Glutamatergic neuron (in vitro differentiated cells): ENCODE data around the gene SMAD6. TPM values are rescaled to one million over a fixed set of nuclear protein-coding genes. Genes with fewer than 3 reads are reported as not detected.

ENCODE experiments used
- DNase-seq: peaks from one replicate; pipeline ENCODE4 v3.0.0; 2022
- H3K27ac Mint-ChIP-seq: one replicate; pipeline ENCODE4 v1.8.0; 2020; ENCODE audit warnings: mild to moderate bottlenecking, mixed read lengths, inconsistent platforms; ENCODE audit not compliant: unreplicated experiment
- H3K27me3 Mint-ChIP-seq: one replicate; pipeline ENCODE4 v1.8.0; 2020; ENCODE audit warnings: mild to moderate bottlenecking, moderate library complexity, mixed read lengths, inconsistent platforms; ENCODE audit not compliant: unreplicated experiment
- H3K36me3 Mint-ChIP-seq: one replicate; pipeline ENCODE4 v1.8.0; 2020; ENCODE audit warnings: mild to moderate bottlenecking, mixed read lengths, inconsistent platforms; ENCODE audit not compliant: unreplicated experiment
- H3K4me1 Mint-ChIP-seq: one replicate; pipeline ENCODE4 v1.8.0; 2020; ENCODE audit warnings: mild to moderate bottlenecking, low read depth, mixed read lengths, inconsistent platforms; ENCODE audit not compliant: unreplicated experiment
- H3K4me3 Mint-ChIP-seq: one replicate; pipeline ENCODE4 v1.8.0; 2020; ENCODE audit warnings: mild to moderate bottlenecking, mixed read lengths, inconsistent platforms; ENCODE audit not compliant: unreplicated experiment
- H3K9me3 Mint-ChIP-seq: one replicate; pipeline ENCODE4 v1.8.0; 2020; ENCODE audit warnings: mild to moderate bottlenecking, moderate library complexity, mixed read lengths, inconsistent platforms; ENCODE audit not compliant: unreplicated experiment
- total RNA-seq: library from RNA; stranded (reverse); fragmentation: NEBNext Ultra II Directional; extraction: Animal tissue kit (Norgen Biotek cat#: 25700); gene quantifications from one replicate; pipeline ENCODE4 v1.2.1, GENCODE V29; 2021; ENCODE audit not compliant: unreplicated experiment
- TF ChIP-seq, protein P1 (sequence below): fragments of 200-600 bp; sonication (generic); IDR thresholded peaks from one replicate; pipeline ENCODE4 v1.5.0; 2021; ENCODE audit not compliant: partially characterized antibody, unreplicated experiment

Gene SMAD6
- total RNA-seq, 1 donor from 2014 or later = 0.83 TPM

GRCh38 chr15:66691727-66692126 is 10.3 kb upstream of the SMAD6 start:
- H3K36me3 Mint-ChIP-seq = no peaks in the 10 kb centered on the region
- H3K4me3 Mint-ChIP-seq = no peak overlapping the region
- peaks cover 2% of the 10 kb centered on the region for H3K27me3 Mint-ChIP-seq
- no peaks in the 10 kb centered on the region for H3K9me3 Mint-ChIP-seq
- no peak overlapping the region for H3K27ac Mint-ChIP-seq
- TF ChIP-seq, protein P1, sequence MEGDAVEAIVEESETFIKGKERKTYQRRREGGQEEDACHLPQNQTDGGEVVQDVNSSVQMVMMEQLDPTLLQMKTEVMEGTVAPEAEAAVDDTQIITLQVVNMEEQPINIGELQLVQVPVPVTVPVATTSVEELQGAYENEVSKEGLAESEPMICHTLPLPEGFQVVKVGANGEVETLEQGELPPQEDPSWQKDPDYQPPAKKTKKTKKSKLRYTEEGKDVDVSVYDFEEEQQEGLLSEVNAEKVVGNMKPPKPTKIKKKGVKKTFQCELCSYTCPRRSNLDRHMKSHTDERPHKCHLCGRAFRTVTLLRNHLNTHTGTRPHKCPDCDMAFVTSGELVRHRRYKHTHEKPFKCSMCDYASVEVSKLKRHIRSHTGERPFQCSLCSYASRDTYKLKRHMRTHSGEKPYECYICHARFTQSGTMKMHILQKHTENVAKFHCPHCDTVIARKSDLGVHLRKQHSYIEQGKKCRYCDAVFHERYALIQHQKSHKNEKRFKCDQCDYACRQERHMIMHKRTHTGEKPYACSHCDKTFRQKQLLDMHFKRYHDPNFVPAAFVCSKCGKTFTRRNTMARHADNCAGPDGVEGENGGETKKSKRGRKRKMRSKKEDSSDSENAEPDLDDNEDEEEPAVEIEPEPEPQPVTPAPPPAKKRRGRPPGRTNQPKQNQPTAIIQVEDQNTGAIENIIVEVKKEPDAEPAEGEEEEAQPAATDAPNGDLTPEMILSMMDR = no peak
- no peaks in the 10 kb centered on the region for H3K4me1 Mint-ChIP-seq
- no peak for DNase-seq

DNA sequence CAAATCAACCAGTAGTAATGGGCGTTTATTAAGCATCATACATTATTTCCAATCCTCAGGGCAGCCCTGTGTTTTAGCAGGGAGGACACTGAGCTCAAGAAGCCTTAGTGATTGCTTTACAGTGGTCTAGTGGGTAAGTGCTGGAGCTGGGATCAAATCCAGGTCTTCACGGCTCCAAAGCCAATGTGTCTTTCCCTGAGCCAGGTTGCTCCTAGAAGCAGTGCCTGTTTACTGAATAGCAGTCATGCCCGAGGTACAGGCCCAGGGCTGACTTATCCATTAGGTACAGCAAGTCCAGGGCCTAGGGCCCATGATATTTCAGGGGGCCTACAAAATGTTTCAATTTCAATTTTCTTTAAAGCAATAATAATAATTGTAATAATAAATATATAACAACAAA is 9.6 kb upstream of the SMAD6 start:
- H3K4me3 Mint-ChIP-seq = no peak overlapping the region
- TF ChIP-seq, protein P1 = no peak
- no peaks in the 10 kb centered on the region for H3K9me3 Mint-ChIP-seq
- H3K27ac Mint-ChIP-seq = no peak overlapping the region
- no peaks in the 10 kb centered on the region for H3K36me3 Mint-ChIP-seq
- DNase-seq = no peak
- H3K4me1 Mint-ChIP-seq = no peaks in the 10 kb centered on the region
- H3K27me3 Mint-ChIP-seq = peaks cover 2% of the 10 kb centered on the region

DNA sequence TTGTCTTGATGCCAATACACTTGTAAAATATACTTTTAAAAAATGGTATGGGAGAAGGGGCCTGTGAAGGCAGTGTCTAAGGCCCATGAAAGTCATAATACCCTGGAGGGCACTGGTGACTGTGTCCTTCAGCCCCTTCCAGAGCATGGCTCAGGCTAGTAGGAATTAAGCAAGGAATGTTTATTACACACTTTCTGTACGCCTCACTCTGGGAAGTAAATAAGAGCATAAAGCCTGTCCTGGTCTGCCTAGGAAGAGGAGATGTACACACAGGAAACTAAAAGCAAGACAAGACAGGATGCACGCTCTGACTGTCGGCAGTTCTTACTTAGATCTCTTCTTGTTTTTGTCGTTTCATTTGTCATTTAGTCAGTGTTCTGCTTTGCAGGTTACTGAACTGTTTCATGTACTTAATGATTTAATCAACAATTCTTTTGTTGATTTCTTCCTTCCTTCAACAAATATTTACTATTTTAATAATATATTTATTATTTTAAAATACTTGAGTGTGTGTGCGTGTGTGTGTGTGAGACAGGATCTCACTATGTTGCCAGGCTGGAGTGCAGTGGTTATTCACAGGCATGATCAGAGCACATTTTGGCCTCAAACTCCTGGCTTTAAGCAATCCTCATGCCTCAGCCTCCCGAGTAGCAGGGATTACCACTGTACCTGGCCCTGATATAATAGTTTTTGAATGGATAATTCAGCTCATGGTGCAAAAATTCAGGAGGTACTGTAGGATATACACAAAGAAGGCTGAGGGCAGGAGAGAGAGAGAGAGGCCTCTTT is 9.0 kb upstream of the SMAD6 start:
- Mint-ChIP-seq H3K9me3 (no peaks in the 10 kb centered on the region), H3K4me1 (no peaks in the 10 kb centered on the region), H3K4me3 (no peak overlapping the region), H3K27me3 (peaks cover 2% of the 10 kb centered on the region), H3K36me3 (no peaks in the 10 kb centered on the region), H3K27ac (no peak overlapping the region)
- TF ChIP-seq, protein P1 = no peak
- no peak for DNase-seq

- TF ChIP-seq, protein P1 = no peak
- peaks cover 6% of the 10 kb centered on the region for H3K27me3 Mint-ChIP-seq
- H3K4me1 Mint-ChIP-seq = no peaks in the 10 kb centered on the region
- no peaks in the 10 kb centered on the region for H3K9me3 Mint-ChIP-seq
- no peaks in the 10 kb centered on the region for H3K36me3 Mint-ChIP-seq
- H3K4me3 Mint-ChIP-seq = no peak overlapping the region
- no peak for DNase-seq
- no peak overlapping the region for H3K27ac Mint-ChIP-seq
These were observed 5.3 kb upstream of the SMAD6 start for GRCh38 chr15:66696770-66697169.

DNA sequence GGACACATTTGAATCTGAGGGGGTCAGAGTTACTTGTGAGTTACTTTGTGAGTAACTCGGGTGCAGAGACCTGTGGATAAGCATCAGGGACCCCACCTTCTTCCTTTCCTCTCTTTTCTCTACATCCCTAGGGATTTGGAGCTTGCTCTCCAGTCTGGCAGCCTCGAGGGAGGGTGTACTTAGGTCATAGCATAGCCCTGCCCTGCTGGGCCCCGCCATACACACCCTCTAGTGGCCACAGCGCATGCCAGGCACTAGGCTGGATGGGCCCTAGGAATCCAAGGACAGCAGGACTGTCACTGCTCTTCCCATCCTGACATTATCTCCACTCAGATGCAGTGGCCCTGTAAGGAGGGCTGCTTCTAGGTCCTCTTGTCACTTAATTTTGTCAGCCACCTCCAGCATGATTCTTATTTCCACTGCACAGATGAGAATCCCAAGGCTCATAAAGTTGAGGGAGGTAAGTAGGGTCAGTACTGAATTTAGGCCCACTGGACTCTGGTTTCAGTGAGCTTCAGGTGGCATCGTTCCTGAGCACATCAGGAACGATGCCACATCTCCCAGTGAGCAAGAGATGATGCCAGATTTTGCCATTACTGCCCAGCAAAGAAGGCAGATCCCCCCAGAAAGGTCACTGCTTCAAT is 3.6 kb upstream of the SMAD6 start:
- Mint-ChIP-seq H3K4me3 (no peak overlapping the region), H3K36me3 (no peaks in the 10 kb centered on the region), H3K4me1 (no peaks in the 10 kb centered on the region), H3K9me3 (no peaks in the 10 kb centered on the region), H3K27ac (no peak overlapping the region), H3K27me3 (peaks cover 8% of the 10 kb centered on the region)
- TF ChIP-seq, protein P1 = peak; percentile 34
- DNase-seq = peak; percentile 70
